ENCODE results near the gene PPP1CC.
"Not testable (repeated sequence)": the region's sequence is repeated elsewhere in the genome, so short reads cannot be mapped to it uniquely, and the experiment has no call there.

PPP1CC gene

DNA sequence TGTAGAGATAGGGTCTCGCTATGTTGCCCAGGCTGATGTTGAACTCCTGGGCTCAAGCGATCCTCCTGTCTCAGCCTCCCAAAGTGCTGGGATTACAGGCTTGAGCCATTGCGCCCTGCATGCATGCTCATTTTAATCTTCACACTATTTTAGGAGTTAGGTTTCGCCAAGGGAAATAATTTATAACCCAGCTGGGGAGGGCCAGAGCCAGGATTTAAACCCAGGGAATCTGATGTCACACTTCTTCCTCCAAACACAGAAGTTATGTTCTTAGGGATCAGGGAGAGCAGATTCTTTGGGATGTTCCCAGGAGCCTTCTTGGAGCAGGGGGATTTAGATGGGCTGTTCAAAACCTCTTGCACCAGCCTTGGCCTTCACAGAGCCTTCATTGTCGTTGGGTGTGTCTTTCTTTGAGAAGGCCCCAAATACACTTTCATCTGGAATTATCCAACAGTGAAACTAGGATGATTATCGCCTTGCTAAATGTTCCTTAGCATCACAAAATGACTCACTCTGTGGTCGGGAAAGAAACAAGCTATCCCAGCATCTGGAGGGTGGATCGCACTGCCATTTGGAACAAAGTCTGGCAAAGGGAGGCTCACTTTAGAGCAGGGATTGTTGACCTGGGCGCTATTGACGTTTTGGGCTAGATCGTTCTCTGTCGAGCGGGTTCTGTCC, 8.2 kb upstream of the PPP1CC start:
- DNase-seq, result no peak

- DNase-seq, result no peak
These were observed 3.9 kb upstream of the PPP1CC start for GRCh38 chr12:110746550-110746949.

- no peak for DNase-seq
These were observed 3.0 kb upstream of the PPP1CC start for GRCh38 chr12:110745542-110746284.

GRCh38 chr12:110744601-110745264, 2.0 kb upstream of the PPP1CC start:
- DNase-seq, result no peak

DNA sequence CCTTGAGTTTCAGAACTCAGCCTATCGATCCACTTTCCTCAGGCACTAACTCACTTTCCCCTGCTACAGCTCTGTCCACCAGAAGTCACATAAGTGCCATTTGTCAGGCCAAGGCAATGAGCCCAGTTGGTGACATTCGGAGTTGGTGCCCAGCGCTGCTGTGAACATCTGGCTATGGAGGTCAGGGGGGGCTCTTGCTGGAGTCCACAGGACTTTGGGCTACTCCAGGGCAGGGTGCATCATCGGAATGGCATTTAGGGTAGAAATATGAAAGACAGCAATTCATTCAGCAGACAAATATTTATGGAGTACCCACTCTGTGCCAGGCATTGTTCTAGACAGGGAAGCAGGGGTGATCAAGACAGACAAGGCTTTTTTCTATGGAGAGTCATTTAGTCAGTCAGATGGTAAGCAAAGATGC, 1.5 kb upstream of the PPP1CC start:
- no peak for DNase-seq

DNA sequence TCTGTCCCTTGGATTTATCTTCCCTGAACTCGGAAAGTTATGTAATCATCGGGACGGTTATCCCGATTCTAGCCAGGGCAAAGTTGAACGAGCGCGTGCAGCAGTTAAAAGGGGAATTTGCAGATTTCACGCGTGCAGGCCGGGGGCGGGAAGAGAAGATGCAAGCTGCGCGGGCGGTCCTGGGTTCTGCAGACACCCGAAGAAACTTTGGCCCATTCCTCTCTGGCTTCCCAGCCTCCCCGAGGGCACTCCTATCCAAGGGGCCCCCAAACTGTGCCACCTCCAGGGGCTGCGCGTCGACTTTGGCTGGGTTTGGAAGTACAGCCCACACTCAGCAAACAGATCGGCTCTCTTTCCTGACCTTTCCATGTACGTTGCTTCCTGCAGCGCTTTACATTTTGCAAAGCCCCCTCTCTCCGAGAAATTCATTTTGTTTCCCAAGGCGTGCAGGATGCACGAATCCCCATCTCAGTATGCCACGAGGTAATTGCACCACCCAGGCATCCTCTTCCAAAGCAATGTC, 941 bp upstream of the PPP1CC start:
- DNase-seq, result peak; percentile 54

GRCh38 chr12:110742096-110742717, 484 bp downstream of the PPP1CC start:
- DNase-seq, result peak; percentile 16

DNA sequence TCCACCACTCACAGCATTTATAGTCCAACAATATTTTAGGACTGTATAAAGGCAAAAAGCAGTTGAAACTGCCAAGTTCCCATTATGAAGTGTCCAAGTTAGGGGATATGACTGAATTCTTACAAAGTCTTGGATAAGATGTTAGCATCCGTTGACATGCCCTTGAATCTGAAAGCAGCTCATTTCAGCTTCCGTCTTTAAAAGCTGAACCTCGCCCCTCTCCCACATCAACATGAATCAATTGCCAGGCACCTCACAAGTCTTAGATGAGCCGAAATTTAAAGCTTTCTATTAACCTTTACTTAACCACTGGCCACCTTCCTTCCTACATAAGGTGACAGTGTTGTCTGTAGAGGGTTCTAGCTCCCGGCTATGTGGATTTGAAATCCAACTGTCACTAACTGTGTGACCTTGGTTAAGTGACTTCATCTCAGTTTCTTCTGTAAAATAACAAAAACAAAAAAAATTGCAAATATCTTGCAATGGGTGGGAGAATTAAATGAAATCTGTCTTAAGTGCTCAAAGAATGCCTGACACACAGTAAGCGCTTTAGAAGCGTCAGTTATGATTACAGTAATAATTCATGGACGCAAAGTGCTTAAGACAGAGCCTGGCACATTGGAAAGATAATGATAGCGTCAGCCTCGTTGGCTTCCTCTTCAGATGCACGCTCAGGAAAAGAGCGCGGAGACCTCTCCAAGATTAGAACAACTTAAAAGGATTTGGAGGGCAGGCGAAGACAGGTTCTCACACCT, 1.2 kb downstream of the PPP1CC start:
- peak; percentile 78 for DNase-seq

GRCh38 chr12:110739894-110740293, 2.8 kb downstream of the PPP1CC start:
- DNase-seq, result no peak

DNA sequence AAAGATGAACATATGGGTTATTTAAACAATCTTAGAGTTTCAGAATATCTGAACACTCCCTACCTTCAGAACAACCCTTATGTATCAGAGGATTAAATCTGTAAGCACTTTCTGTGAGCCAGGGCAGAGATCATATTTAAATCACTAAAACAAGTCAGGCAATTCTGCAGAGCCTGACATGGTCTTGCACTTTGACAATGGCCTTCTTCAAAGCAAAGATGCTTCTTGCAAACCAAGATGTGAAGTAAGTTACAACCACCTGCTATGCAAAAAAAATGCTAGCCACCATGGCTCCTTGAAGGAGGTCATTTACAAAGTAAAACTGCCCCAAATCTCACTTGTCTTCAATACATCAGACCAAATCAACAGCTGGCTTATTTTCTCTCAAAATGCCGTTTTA, 3.2 kb downstream of the PPP1CC start:
- DNase-seq, result no peak

DNA sequence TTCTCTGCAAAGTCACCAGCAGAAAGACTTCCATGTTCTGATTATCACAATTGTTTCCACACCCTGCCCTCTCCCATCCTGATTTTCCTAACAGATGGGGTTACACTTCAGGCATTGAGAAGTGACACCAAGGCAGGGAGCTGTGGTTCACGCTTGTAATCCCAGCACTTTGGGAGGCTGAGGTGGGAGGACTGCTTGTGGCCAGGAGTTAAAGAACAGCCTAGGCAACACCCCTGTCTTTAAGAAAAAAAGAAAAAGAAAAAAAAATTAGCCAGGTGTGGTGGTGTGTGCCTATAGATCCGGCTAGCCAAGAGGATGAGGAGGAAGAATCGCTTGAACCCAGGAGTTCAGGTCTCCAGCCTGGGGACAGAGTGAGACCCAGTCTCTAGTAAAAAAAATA, 5.2 kb downstream of the PPP1CC start:
- DNase-seq, result no peak

- DNase-seq, result not testable (repeated sequence)
These were observed 5.7 kb downstream of the PPP1CC start for GRCh38 chr12:110737016-110737415.

- no peak for DNase-seq
These were observed 8.8 kb downstream of the PPP1CC start for GRCh38 chr12:110733900-110734299.

- DNase-seq, result no peak
These were observed 9.5 kb downstream of the PPP1CC start for GRCh38 chr12:110733089-110733715.

DNA sequence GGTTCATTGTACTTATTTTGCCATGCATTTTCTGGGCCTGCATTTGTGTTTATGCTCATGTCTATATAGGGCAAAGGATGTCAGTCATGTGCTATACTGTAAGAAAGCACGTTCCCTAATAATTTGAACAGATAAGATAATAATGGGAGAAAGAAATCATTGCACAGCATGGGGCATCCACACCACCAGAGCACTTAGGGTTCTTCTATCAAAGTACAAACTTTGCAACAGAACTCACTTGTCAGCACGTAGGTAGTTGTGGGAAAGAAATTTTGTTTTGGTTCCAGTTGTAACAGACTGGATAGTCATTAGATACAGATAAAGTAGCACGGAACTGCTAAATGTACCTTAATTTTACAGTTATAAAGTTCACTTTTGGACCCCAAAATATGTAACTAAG, 10.1 kb downstream of the PPP1CC start:
- DNase-seq, result no peak

DNA sequence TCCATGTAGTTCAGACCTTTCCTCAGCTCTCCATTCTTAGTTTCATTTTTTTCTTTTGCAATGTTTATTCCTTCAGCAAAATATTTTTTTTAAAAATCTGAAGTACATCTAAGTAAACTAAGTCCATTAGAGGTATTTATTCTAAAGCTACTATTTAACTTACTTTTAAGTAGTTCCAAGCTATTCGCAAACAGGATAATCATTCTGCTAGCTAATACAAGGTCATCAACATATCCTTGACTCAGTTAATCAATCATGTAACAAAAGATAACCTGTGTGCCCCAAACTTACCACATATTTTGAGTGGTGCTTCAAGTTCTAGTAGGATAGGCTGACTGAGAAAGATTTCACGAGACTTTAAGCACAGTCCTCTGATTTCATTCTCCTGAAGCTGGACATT, 11.2 kb downstream of the PPP1CC start:
- DNase-seq, result no peak

- DNase-seq, result no peak
These were observed 14.1 kb downstream of the PPP1CC start for GRCh38 chr12:110728628-110729027.

DNA sequence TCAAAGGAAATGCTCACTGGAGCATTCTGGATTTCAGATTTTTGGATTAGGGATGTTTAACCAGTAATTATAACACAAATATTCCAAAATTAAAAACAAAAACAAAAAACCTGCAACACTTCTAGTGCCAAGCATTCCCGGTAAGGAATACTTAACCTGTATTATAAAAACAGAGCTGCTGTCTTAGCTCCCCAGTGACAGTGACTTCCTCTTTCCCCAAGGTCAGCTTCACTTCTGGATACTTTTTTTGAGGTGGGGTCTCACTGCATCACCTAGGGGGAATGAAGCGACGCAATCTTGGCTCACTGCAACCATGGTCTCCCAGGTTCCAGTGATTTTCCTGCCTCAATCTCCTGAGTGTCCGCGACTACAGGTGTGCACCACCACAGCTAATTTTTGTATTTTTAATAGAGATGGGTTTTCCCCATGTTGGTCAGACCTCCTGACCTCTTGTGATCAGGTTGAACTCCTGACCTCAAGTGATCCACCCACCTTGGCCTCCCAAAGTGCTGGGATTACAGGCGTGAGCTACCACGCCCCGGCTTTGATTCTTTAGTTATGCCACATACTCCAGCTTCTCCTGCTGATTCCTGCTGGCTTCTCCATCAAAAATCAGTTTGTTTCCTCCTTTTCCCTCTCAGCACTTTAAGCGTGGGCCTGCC, 15.9 kb downstream of the PPP1CC start:
- no peak for DNase-seq

GRCh38 chr12:110726028-110726427, 16.7 kb downstream of the PPP1CC start:
- no peak for DNase-seq

DNA sequence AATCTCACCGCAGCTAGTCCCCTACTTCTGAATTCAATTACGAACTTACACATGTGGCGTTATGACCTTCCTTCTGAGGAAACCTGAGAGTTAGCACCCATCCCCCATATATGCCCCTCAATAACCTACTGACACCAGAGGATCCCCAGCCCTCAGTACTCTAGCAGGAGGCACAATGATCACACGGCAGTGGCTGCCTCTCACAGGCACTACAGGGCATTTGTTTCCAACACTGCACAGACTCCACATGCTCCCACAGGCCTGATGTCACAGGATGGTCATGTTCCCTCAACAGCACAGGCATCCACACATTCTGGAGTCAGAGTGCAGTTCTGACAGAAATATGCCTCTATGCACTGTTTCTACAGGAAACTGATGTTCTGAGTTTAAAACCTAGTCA, 17.4 kb downstream of the PPP1CC start:
- DNase-seq, result no peak

GRCh38 chr12:110722892-110723291, 19.8 kb downstream of the PPP1CC start:
- not testable (repeated sequence) for DNase-seq

GRCh38 chr12:110721570-110721969, 21.1 kb downstream of the PPP1CC start:
- no peak for DNase-seq

All from suppressor macrophage treated with lipopolysaccharide for 4 hours (primary cell).